OCI-LY1 (cell line): ENCODE results near the gene MYO16.

Experiments
- EZH2 ChIP-seq: fragments of 200-600 bp; sonication (generic), shearing (Covaris generic); IDR thresholded peaks from 2 replicates; pipeline ENCODE4 v1.8.0; 2017; ENCODE audit warnings: borderline replicate concordance, mixed run types, mild to moderate bottlenecking, antibody characterized with exemption, low read length, moderate library complexity, mixed read lengths
- TF ChIP-seq, protein P1 (sequence below): fragments of 200-600 bp; sonication (generic), shearing (Covaris generic); IDR thresholded peaks from 2 replicates; pipeline ENCODE4 v1.5.1; 2017; ENCODE audit warnings: mild to moderate bottlenecking, antibody characterized with exemption, low read length, moderate library complexity, mixed read lengths

DNA sequence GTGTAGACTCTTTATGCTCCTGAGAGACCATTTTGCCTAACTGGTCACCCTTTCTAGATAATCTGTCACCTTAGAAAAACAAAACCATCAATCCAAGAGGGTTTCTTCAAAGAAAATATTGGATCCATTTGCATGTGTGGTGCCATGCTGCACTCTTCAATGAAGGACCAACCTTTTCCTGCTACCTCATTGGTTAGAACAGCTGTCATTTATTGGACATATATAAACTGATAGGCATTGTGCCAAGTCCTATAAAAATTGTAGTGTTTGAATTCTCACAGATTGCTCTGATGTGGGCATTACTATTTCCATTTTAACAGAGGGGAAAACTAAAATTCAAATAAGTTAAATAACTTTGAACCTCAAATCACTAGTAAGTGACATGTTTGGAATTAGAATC lies 333.2 kb downstream of the MYO16 start:
- TF ChIP-seq, protein P1, sequence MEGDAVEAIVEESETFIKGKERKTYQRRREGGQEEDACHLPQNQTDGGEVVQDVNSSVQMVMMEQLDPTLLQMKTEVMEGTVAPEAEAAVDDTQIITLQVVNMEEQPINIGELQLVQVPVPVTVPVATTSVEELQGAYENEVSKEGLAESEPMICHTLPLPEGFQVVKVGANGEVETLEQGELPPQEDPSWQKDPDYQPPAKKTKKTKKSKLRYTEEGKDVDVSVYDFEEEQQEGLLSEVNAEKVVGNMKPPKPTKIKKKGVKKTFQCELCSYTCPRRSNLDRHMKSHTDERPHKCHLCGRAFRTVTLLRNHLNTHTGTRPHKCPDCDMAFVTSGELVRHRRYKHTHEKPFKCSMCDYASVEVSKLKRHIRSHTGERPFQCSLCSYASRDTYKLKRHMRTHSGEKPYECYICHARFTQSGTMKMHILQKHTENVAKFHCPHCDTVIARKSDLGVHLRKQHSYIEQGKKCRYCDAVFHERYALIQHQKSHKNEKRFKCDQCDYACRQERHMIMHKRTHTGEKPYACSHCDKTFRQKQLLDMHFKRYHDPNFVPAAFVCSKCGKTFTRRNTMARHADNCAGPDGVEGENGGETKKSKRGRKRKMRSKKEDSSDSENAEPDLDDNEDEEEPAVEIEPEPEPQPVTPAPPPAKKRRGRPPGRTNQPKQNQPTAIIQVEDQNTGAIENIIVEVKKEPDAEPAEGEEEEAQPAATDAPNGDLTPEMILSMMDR = no peak
- no peak for TF ChIP-seq EZH2
